IgD-negative memory B cell (primary cell): ENCODE data around the gene NDUFS6. TPM values are rescaled to one million over a fixed set of nuclear protein-coding genes. Genes with fewer than 3 reads are reported as not detected.
"Not testable (repeated sequence)": the region's sequence is repeated elsewhere in the genome, so short reads cannot be mapped to it uniquely, and the experiment has no call there.

Source experiments
- H3K27ac Mint-ChIP-seq, 3 donors: one replicate each; pipeline ENCODE4 v1.8.0; 2020 to 2022; ENCODE audit warnings: mild to moderate bottlenecking in 3 of 3, mixed read lengths in 3 of 3, moderate library complexity in 1 of 3
- H3K27me3 Mint-ChIP-seq: one replicate; pipeline ENCODE4 v1.8.0; 2021; ENCODE audit warnings: mixed read lengths
- H3K36me3 Mint-ChIP-seq: one replicate; pipeline ENCODE4 v1.8.0; 2020; ENCODE audit warnings: mild to moderate bottlenecking, mixed read lengths
- H3K4me1 Mint-ChIP-seq, 3 donors: one replicate each; pipeline ENCODE4 v1.8.0; 2020 to 2022; ENCODE audit warnings: mixed read lengths in 3 of 3, mild to moderate bottlenecking in 1 of 3
- H3K4me3 Mint-ChIP-seq, 4 donors: one replicate each; pipeline ENCODE4 v1.8.0; 2020 to 2022; ENCODE audit warnings: mild to moderate bottlenecking in 4 of 4, mixed read lengths in 4 of 4, moderate library complexity in 3 of 4
- H3K9me3 Mint-ChIP-seq, 3 donors: one replicate each; pipeline ENCODE4 v1.8.0; 2020 to 2021; ENCODE audit warnings: mixed read lengths in 3 of 3, mild to moderate bottlenecking in 1 of 3
- polyA plus RNA-seq: library from polyadenylated mRNA; unstranded; fragments of 300-500 nt; fragmentation: Illumina TruSeq; gene quantifications from one replicate; pipeline ENCODE4 v1.2.3, GENCODE V29; 2021

NDUFS6 gene
- polyA plus RNA-seq, 1 donor from 2014 or later = 66.5 TPM

- peak overlapping the region in 1 of 4 donors; percentile 82 for H3K4me3 Mint-ChIP-seq
- H3K27ac Mint-ChIP-seq = no peak overlapping the region
- peaks cover 17 to 19% (median 19%) of the 10 kb centered on the region in 3 donors for H3K4me1 Mint-ChIP-seq
- peaks cover 0 to 2% (median 0%) of the 10 kb centered on the region in 3 donors for H3K9me3 Mint-ChIP-seq
- peaks cover 24% of the 10 kb centered on the region for H3K27me3 Mint-ChIP-seq
- H3K36me3 Mint-ChIP-seq = peaks cover 4% of the 10 kb centered on the region
Observed at GRCh38 chr5:1784197-1785050, 16.8 kb upstream of the NDUFS6 start.

GRCh38 chr5:1785062-1785461 lies 16.1 kb upstream of the NDUFS6 start:
- Mint-ChIP-seq H3K27ac (no peak overlapping the region), H3K36me3 (peaks cover 4% of the 10 kb centered on the region), H3K27me3 (peaks cover 24% of the 10 kb centered on the region), H3K9me3 (peaks cover 0 to 2% (median 0%) of the 10 kb centered on the region in 3 donors), H3K4me1 (peaks cover 17 to 23% (median 19%) of the 10 kb centered on the region in 3 donors), H3K4me3 (no peak overlapping the region)

GRCh38 chr5:1785984-1786383 lies 15.2 kb upstream of the NDUFS6 start:
- H3K27me3 Mint-ChIP-seq = peaks cover 21% of the 10 kb centered on the region
- H3K27ac Mint-ChIP-seq = peak overlapping the region in 1 of 3 donors; percentile 89
- peaks cover 0 to 2% (median 0%) of the 10 kb centered on the region in 3 donors for H3K9me3 Mint-ChIP-seq
- no peak overlapping the region for H3K4me3 Mint-ChIP-seq
- peaks cover 14 to 23% (median 18%) of the 10 kb centered on the region in 3 donors for H3K4me1 Mint-ChIP-seq
- peaks cover 2% of the 10 kb centered on the region for H3K36me3 Mint-ChIP-seq

- H3K27me3 Mint-ChIP-seq = peaks cover 21% of the 10 kb centered on the region
- peaks cover 2% of the 10 kb centered on the region for H3K36me3 Mint-ChIP-seq
- H3K4me1 Mint-ChIP-seq = peaks cover 15 to 23% (median 20%) of the 10 kb centered on the region in 3 donors
- no peak overlapping the region for H3K4me3 Mint-ChIP-seq
- peaks cover 0 to 2% (median 0%) of the 10 kb centered on the region in 3 donors for H3K9me3 Mint-ChIP-seq
- peak overlapping the region in 1 of 3 donors; percentile 89 for H3K27ac Mint-ChIP-seq
Observed at GRCh38 chr5:1786621-1787471, 14.4 kb upstream of the NDUFS6 start.

GRCh38 chr5:1787472-1788047 lies 13.6 kb upstream of the NDUFS6 start:
- no peak overlapping the region for H3K27ac Mint-ChIP-seq
- peaks cover 2% of the 10 kb centered on the region for H3K36me3 Mint-ChIP-seq
- H3K4me1 Mint-ChIP-seq = peaks cover 19 to 21% (median 20%) of the 10 kb centered on the region in 3 donors
- peaks cover 0 to 2% (median 0%) of the 10 kb centered on the region in 3 donors for H3K9me3 Mint-ChIP-seq
- peaks cover 15% of the 10 kb centered on the region for H3K27me3 Mint-ChIP-seq
- no peak overlapping the region for H3K4me3 Mint-ChIP-seq

- H3K36me3 Mint-ChIP-seq = peaks cover 2% of the 10 kb centered on the region
- H3K4me1 Mint-ChIP-seq = peaks cover 20 to 21% (median 20%) of the 10 kb centered on the region in 3 donors
- H3K4me3 Mint-ChIP-seq = no peak overlapping the region
- peaks cover 0 to 2% (median 0%) of the 10 kb centered on the region in 3 donors for H3K9me3 Mint-ChIP-seq
- H3K27ac Mint-ChIP-seq = no peak overlapping the region
- peaks cover 9% of the 10 kb centered on the region for H3K27me3 Mint-ChIP-seq
Observed at GRCh38 chr5:1788200-1788599, 13.0 kb upstream of the NDUFS6 start.

- Mint-ChIP-seq H3K27ac (no peak overlapping the region), H3K4me1 (peaks cover 16 to 21% (median 20%) of the 10 kb centered on the region in 3 donors), H3K9me3 (peaks cover 0 to 2% (median 0%) of the 10 kb centered on the region in 3 donors), H3K27me3 (peaks cover 5% of the 10 kb centered on the region), H3K36me3 (peaks cover 2% of the 10 kb centered on the region), H3K4me3 (no peak overlapping the region)
Observed at GRCh38 chr5:1788828-1789227, 12.4 kb upstream of the NDUFS6 start.

GRCh38 chr5:1789438-1789833 lies 11.8 kb upstream of the NDUFS6 start:
- not testable (repeated sequence) for H3K27me3 Mint-ChIP-seq, H3K36me3 Mint-ChIP-seq, H3K4me3 Mint-ChIP-seq, H3K9me3 Mint-ChIP-seq, H3K27ac Mint-ChIP-seq
- H3K4me1 Mint-ChIP-seq = peaks cover 13 to 19% (median 18%) of the 10 kb centered on the region in 3 donors

GRCh38 chr5:1789834-1790471 lies 11.3 kb upstream of the NDUFS6 start:
- Mint-ChIP-seq H3K27ac (no peak overlapping the region), H3K27me3 (no peaks in the 10 kb centered on the region), H3K36me3 (no peaks in the 10 kb centered on the region), H3K4me1 (peaks cover 12 to 19% (median 17%) of the 10 kb centered on the region in 3 donors), H3K9me3 (no peaks in the 10 kb centered on the region), H3K4me3 (peak overlapping the region in 1 of 4 donors; percentile 29)

- Mint-ChIP-seq H3K27ac (no peak overlapping the region), H3K9me3 (no peaks in the 10 kb centered on the region), H3K4me1 (peaks cover 16 to 21% (median 17%) of the 10 kb centered on the region in 3 donors), H3K36me3 (peaks cover under 1% of the 10 kb centered on the region), H3K4me3 (peak overlapping the region in 1 of 4 donors; percentile 55), H3K27me3 (no peaks in the 10 kb centered on the region)
Observed at GRCh38 chr5:1791176-1791575, 10.0 kb upstream of the NDUFS6 start.

- H3K27ac Mint-ChIP-seq = peak overlapping the region; percentile 85 to 95 (median 89)
- H3K4me1 Mint-ChIP-seq = peaks cover 16 to 25% (median 22%) of the 10 kb centered on the region in 3 donors
- H3K27me3 Mint-ChIP-seq = no peaks in the 10 kb centered on the region
- peaks cover 2% of the 10 kb centered on the region for H3K36me3 Mint-ChIP-seq
- peak overlapping the region; percentile 74 to 86 (median 77) for H3K4me3 Mint-ChIP-seq
- H3K9me3 Mint-ChIP-seq = no peaks in the 10 kb centered on the region
Observed at GRCh38 chr5:1792842-1793266, 8.4 kb upstream of the NDUFS6 start.

- peaks cover 2% of the 10 kb centered on the region for H3K36me3 Mint-ChIP-seq
- peaks cover 18 to 26% (median 25%) of the 10 kb centered on the region in 3 donors for H3K4me1 Mint-ChIP-seq
- no peaks in the 10 kb centered on the region for H3K9me3 Mint-ChIP-seq
- no peaks in the 10 kb centered on the region for H3K27me3 Mint-ChIP-seq
- H3K4me3 Mint-ChIP-seq = peak overlapping the region in 3 of 4 donors; percentile 75 to 86 (median 79)
- peak overlapping the region; percentile 85 to 95 (median 89) for H3K27ac Mint-ChIP-seq
Observed at GRCh38 chr5:1793301-1793740, 7.9 kb upstream of the NDUFS6 start.

- H3K4me3 Mint-ChIP-seq = peak overlapping the region in 3 of 4 donors; percentile 17 to 86 (median 79)
- H3K36me3 Mint-ChIP-seq = peaks cover 2% of the 10 kb centered on the region
- no peaks in the 10 kb centered on the region for H3K27me3 Mint-ChIP-seq
Observed at GRCh38 chr5:1793966-1794900, 7.0 kb upstream of the NDUFS6 start.

More at GRCh38 chr5:1793966-1794900, 7.0 kb upstream of the NDUFS6 start:
- no peaks in the 10 kb centered on the region for H3K9me3 Mint-ChIP-seq
- H3K4me1 Mint-ChIP-seq = peaks cover 25 to 32% (median 32%) of the 10 kb centered on the region in 3 donors
- peak overlapping the region in 2 of 3 donors; percentile 85 to 89 for H3K27ac Mint-ChIP-seq
